Measurements from ENCODE around the gene STING1.

STING1 gene

GRCh38 chr5:139456776-139457175 lies 25.8 kb downstream of the STING1 start:
- Histone ChIP-seq H3K36me3 (ENCODE audit: control insufficient read depth in 1 of 2, insufficient read depth in 2 of 2, low read length in 2 of 2) (no peaks in the 10 kb centered on the region), H3K27ac (ENCODE audit: low read depth, low read length) (no peak overlapping the region), H3K4me3 (ENCODE audit: low read depth in 1 of 2, low read length in 2 of 2) (no peak overlapping the region), H3K27me3 (ENCODE audit: control insufficient read depth in 1 of 2, insufficient read depth in 2 of 2, low read length in 2 of 2) (no peaks in the 10 kb centered on the region), H3K9me3 (ENCODE audit: control insufficient read depth in 1 of 2, low read length in 2 of 2) (no peaks in the 10 kb centered on the region), H3K4me1 (ENCODE audit: control insufficient read depth in 1 of 2, insufficient read depth in 2 of 2, low read length in 2 of 2) (peaks cover 6 to 8% of the 10 kb centered on the region in 2 donors), H3K9ac (ENCODE audit: low read depth in 1 of 2, low read length in 2 of 2) (no peak overlapping the region)

GRCh38 chr5:139454568-139455290 lies 27.8 kb downstream of the STING1 start:
- Histone ChIP-seq H3K4me1 (ENCODE audit: control insufficient read depth in 1 of 2, insufficient read depth in 2 of 2, low read length in 2 of 2) (peaks cover 6 to 8% of the 10 kb centered on the region in 2 donors), H3K36me3 (ENCODE audit: control insufficient read depth in 1 of 2, insufficient read depth in 2 of 2, low read length in 2 of 2) (no peaks in the 10 kb centered on the region), H3K9ac (ENCODE audit: low read depth in 1 of 2, low read length in 2 of 2) (no peak overlapping the region), H3K27me3 (ENCODE audit: control insufficient read depth in 1 of 2, insufficient read depth in 2 of 2, low read length in 2 of 2) (no peaks in the 10 kb centered on the region), H3K9me3 (ENCODE audit: control insufficient read depth in 1 of 2, low read length in 2 of 2) (no peaks in the 10 kb centered on the region), H3K4me3 (ENCODE audit: low read depth in 1 of 2, low read length in 2 of 2) (no peak overlapping the region), H3K27ac (ENCODE audit: low read depth, low read length) (no peak overlapping the region)

GRCh38 chr5:139453683-139454567 lies 28.6 kb downstream of the STING1 start:
- peaks cover 1 to 3% of the 10 kb centered on the region in 2 donors for H3K4me1 ChIP-seq (ENCODE audit: control insufficient read depth in 1 of 2, insufficient read depth in 2 of 2, low read length in 2 of 2)
- no peak overlapping the region for H3K4me3 ChIP-seq (ENCODE audit: low read depth in 1 of 2, low read length in 2 of 2)
- H3K27me3 ChIP-seq (ENCODE audit: control insufficient read depth in 1 of 2, insufficient read depth in 2 of 2, low read length in 2 of 2), result no peaks in the 10 kb centered on the region
- H3K27ac ChIP-seq (ENCODE audit: low read depth, low read length), result no peak overlapping the region
- H3K9me3 ChIP-seq (ENCODE audit: control insufficient read depth in 1 of 2, low read length in 2 of 2), result no peaks in the 10 kb centered on the region
- H3K36me3 ChIP-seq (ENCODE audit: control insufficient read depth in 1 of 2, insufficient read depth in 2 of 2, low read length in 2 of 2), result no peaks in the 10 kb centered on the region
- no peak overlapping the region for H3K9ac ChIP-seq (ENCODE audit: low read depth in 1 of 2, low read length in 2 of 2)

- Histone ChIP-seq H3K27ac (ENCODE audit: low read depth, low read length) (no peak overlapping the region), H3K36me3 (ENCODE audit: control insufficient read depth in 1 of 2, insufficient read depth in 2 of 2, low read length in 2 of 2) (no peaks in the 10 kb centered on the region)
Observed at GRCh38 chr5:139451878-139452660, 30.5 kb downstream of the STING1 start.

GRCh38 chr5:139451176-139451575 lies 31.4 kb downstream of the STING1 start:
- no peak overlapping the region for H3K4me3 ChIP-seq (ENCODE audit: low read depth in 1 of 2, low read length in 2 of 2)

More at GRCh38 chr5:139451878-139452660, 30.5 kb downstream of the STING1 start:
- H3K4me3 ChIP-seq (ENCODE audit: low read depth in 1 of 2, low read length in 2 of 2), result no peak overlapping the region
- H3K9me3 ChIP-seq (ENCODE audit: control insufficient read depth in 1 of 2, low read length in 2 of 2), result no peaks in the 10 kb centered on the region
- no peak overlapping the region for H3K9ac ChIP-seq (ENCODE audit: low read depth in 1 of 2, low read length in 2 of 2)
- no peaks in the 10 kb centered on the region for H3K27me3 ChIP-seq (ENCODE audit: control insufficient read depth in 1 of 2, insufficient read depth in 2 of 2, low read length in 2 of 2)
- H3K4me1 ChIP-seq (ENCODE audit: control insufficient read depth in 1 of 2, insufficient read depth in 2 of 2, low read length in 2 of 2), result no peaks in the 10 kb centered on the region

GRCh38 chr5:139446956-139447779 lies 35.4 kb downstream of the STING1 start:
- H3K9ac ChIP-seq (ENCODE audit: low read depth in 1 of 2, low read length in 2 of 2), result no peak overlapping the region
- H3K4me3 ChIP-seq (ENCODE audit: low read depth in 1 of 2, low read length in 2 of 2), result no peak overlapping the region
- H3K4me1 ChIP-seq (ENCODE audit: control insufficient read depth in 1 of 2, insufficient read depth in 2 of 2, low read length in 2 of 2), result no peaks in the 10 kb centered on the region
- H3K27me3 ChIP-seq (ENCODE audit: control insufficient read depth in 1 of 2, insufficient read depth in 2 of 2, low read length in 2 of 2), result no peaks in the 10 kb centered on the region
- H3K36me3 ChIP-seq (ENCODE audit: control insufficient read depth in 1 of 2, insufficient read depth in 2 of 2, low read length in 2 of 2), result no peaks in the 10 kb centered on the region
- H3K27ac ChIP-seq (ENCODE audit: low read depth, low read length), result no peak overlapping the region
- H3K9me3 ChIP-seq (ENCODE audit: control insufficient read depth in 1 of 2, low read length in 2 of 2), result no peaks in the 10 kb centered on the region

More at GRCh38 chr5:139451176-139451575, 31.4 kb downstream of the STING1 start:
- Histone ChIP-seq H3K9me3 (ENCODE audit: control insufficient read depth in 1 of 2, low read length in 2 of 2) (no peaks in the 10 kb centered on the region), H3K27me3 (ENCODE audit: control insufficient read depth in 1 of 2, insufficient read depth in 2 of 2, low read length in 2 of 2) (no peaks in the 10 kb centered on the region), H3K27ac (ENCODE audit: low read depth, low read length) (no peak overlapping the region), H3K4me1 (ENCODE audit: control insufficient read depth in 1 of 2, insufficient read depth in 2 of 2, low read length in 2 of 2) (no peaks in the 10 kb centered on the region), H3K9ac (ENCODE audit: low read depth in 1 of 2, low read length in 2 of 2) (no peak overlapping the region), H3K36me3 (ENCODE audit: control insufficient read depth in 1 of 2, insufficient read depth in 2 of 2, low read length in 2 of 2) (no peaks in the 10 kb centered on the region)

- Histone ChIP-seq H3K27me3 (ENCODE audit: control insufficient read depth in 1 of 2, insufficient read depth in 2 of 2, low read length in 2 of 2) (no peaks in the 10 kb centered on the region), H3K27ac (ENCODE audit: low read depth, low read length) (no peak overlapping the region), H3K9ac (ENCODE audit: low read depth in 1 of 2, low read length in 2 of 2) (no peak overlapping the region), H3K9me3 (ENCODE audit: control insufficient read depth in 1 of 2, low read length in 2 of 2) (no peaks in the 10 kb centered on the region), H3K36me3 (ENCODE audit: control insufficient read depth in 1 of 2, insufficient read depth in 2 of 2, low read length in 2 of 2) (no peaks in the 10 kb centered on the region), H3K4me1 (ENCODE audit: control insufficient read depth in 1 of 2, insufficient read depth in 2 of 2, low read length in 2 of 2) (no peaks in the 10 kb centered on the region), H3K4me3 (ENCODE audit: low read depth in 1 of 2, low read length in 2 of 2) (no peak overlapping the region)
Observed at GRCh38 chr5:139445325-139446170, 37.0 kb downstream of the STING1 start.

GRCh38 chr5:139443831-139444453 lies 38.6 kb downstream of the STING1 start:
- peaks cover 4 to 8% of the 10 kb centered on the region in 2 donors for H3K4me1 ChIP-seq (ENCODE audit: control insufficient read depth in 1 of 2, insufficient read depth in 2 of 2, low read length in 2 of 2)
- no peak overlapping the region for H3K27ac ChIP-seq (ENCODE audit: low read depth, low read length)
- H3K27me3 ChIP-seq (ENCODE audit: control insufficient read depth in 1 of 2, insufficient read depth in 2 of 2, low read length in 2 of 2), result no peaks in the 10 kb centered on the region
- H3K9me3 ChIP-seq (ENCODE audit: control insufficient read depth in 1 of 2, low read length in 2 of 2), result no peaks in the 10 kb centered on the region
- H3K9ac ChIP-seq (ENCODE audit: low read depth in 1 of 2, low read length in 2 of 2), result no peak overlapping the region
- H3K4me3 ChIP-seq (ENCODE audit: low read depth in 1 of 2, low read length in 2 of 2), result no peak overlapping the region
- H3K36me3 ChIP-seq (ENCODE audit: control insufficient read depth in 1 of 2, insufficient read depth in 2 of 2, low read length in 2 of 2), result no peaks in the 10 kb centered on the region
